HG02840 (cell line): ENCODE data around the gene ZBTB16.

Experiments
- ATAC-seq: cut with Tn5 transposase; IDR thresholded peaks from one replicate; pipeline ENCODE4 v1.9.1; 2021; ENCODE audit warnings: mild to moderate bottlenecking, moderate library complexity, moderate number of reproducible peaks; ENCODE audit not compliant: unreplicated experiment, low FRiP score

ZBTB16 gene

DNA sequence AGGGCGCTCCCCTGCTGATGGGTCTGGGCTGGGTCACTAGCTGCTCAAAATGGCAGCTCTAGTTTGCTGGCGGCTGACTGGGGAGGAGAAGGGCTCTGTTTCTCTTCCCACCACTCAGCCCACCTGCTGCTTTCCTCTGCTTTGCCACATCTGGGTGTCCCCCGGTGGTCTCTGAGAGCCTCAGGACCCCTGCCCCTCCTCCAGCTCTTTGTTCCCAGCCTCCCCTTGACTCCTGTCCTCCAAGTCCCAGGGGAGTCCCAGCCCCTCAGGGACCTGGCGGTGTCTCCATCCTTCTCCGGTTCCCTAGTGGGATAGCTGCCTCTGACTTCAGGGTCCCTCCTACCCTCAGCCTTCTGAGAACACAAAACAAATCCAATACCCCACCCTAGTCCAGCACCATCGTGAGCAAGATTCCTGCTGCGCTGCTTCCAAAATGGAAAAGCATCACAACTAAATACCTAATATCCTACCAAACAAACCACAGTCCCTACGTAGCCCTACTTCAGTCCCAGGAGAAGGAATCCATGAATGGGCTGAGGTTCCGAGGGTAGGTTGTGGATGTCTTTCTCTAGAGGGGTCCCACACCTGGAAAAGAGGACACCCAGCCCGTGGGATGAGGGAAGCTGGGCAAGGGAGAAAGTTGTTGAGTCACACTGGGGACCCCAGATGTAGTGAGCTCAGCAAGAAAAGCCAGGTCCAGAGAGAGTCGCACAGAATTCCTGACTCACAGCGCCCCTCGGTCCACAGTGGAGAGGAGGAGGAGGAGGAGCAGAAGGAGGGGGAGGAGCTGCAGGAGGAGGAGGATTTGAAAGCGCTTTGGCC, 191.7 kb downstream of the ZBTB16 start:
- no peak for ATAC-seq

DNA sequence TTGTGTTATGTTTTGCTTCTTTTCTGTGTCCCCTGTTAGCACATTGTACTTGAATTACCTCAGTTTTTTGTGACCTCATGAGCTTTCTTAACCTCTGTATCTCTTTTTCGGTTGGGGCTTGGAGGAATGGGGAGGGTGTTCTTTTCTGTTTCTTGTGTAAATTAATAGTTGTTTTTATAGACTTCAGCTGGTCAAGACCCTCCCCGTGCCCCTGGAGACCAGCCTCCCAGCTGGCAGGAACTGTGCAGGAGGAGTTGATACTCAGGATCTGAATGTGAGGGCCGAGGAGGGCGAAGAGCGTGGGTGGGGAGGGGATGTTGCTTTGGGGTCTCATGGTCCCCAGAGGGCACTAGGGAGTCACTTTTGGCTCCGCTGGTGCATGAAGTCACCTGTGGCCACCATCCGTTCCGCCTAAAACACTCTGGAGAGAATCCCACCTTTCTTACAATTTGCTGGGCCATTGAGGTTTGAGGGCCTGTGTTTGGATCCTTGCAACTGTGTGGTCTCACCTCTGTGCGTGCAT, 192.4 kb downstream of the ZBTB16 start:
- no peak for ATAC-seq

GRCh38 chr11:114252767-114253166, 193.3 kb downstream of the ZBTB16 start:
- no peak for ATAC-seq

- no peak for ATAC-seq
Observed at GRCh38 chr11:114253771-114254170, 194.3 kb downstream of the ZBTB16 start.

GRCh38 chr11:114254571-114255146, 195.1 kb downstream of the ZBTB16 start:
- no peak for ATAC-seq

DNA sequence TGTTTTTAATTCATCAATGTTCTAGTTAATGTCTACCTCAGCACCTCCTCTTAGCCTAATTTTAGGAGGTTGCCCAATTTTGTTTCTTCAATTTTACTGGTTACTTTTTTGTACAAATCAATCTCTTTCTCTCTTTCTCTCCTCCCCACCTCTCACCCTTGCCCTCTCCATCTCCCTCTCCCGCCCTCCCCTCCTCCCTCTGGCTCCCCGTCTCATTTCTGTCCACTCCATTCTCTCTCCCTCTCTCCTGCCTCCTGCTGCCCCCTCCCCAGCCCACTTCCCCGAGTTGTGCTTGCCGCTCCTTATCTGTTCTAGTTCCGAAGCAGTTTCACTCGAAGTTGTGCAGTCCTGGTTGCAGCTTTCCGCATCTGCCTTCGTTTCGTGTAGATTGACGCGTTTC, 195.8 kb downstream of the ZBTB16 start:
- no peak for ATAC-seq

- no peak for ATAC-seq
Observed at GRCh38 chr11:114256176-114256966, 196.9 kb downstream of the ZBTB16 start.

- no peak for ATAC-seq
Observed at GRCh38 chr11:114256967-114257286, 197.4 kb downstream of the ZBTB16 start.

- no peak for ATAC-seq
Observed at GRCh38 chr11:114257621-114258558, 198.4 kb downstream of the ZBTB16 start.

DNA sequence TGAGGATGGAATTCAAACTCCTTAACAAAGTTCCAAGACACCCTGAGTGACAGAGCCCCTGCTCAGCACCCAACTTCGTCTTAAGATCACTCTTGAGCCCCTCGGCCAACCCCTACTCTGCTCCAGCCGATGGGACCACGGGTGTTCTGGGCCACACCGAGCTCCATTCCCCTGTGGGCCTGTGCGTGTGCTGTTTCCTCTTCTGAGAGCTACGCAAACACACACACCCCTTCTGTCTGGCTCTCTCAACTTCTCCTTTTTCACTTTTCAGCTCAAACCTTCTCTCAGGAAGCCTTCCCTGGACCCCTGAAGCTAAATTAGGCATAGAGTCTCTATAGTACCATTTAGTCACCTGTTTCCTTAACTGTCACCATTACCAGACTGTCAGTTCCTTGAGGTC, 199.2 kb downstream of the ZBTB16 start:
- no peak for ATAC-seq

- ATAC-seq: no peak
Observed at GRCh38 chr11:114259124-114259526, 199.6 kb downstream of the ZBTB16 start.

GRCh38 chr11:114259551-114259983, 200.1 kb downstream of the ZBTB16 start:
- no peak for ATAC-seq

GRCh38 chr11:114260077-114260476, 200.6 kb downstream of the ZBTB16 start:
- ATAC-seq: no peak

DNA sequence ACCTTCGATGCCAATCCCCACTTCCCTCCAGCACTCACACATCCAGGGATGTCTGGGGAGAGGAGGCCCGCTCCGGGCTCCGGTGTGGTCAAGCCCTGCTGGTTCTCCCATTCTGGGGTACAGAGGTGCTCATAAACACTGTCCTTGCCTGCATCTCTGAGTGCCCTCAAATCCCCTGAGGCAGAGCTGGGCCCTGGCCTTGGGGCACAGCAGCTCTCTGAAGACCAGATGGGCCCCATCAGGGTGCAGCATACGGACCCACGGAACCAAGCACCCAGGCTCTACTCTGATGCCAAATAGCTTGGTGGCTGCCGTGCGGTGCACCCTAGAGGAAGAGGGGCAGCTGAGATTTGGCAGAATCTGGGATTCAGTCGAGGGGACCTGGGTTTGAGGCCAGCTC, 201.0 kb downstream of the ZBTB16 start:
- ATAC-seq: no peak

- no peak for ATAC-seq
Observed at GRCh38 chr11:114261791-114262190, 202.3 kb downstream of the ZBTB16 start.

GRCh38 chr11:114262681-114263512, 203.4 kb downstream of the ZBTB16 start:
- ATAC-seq: no peak

DNA sequence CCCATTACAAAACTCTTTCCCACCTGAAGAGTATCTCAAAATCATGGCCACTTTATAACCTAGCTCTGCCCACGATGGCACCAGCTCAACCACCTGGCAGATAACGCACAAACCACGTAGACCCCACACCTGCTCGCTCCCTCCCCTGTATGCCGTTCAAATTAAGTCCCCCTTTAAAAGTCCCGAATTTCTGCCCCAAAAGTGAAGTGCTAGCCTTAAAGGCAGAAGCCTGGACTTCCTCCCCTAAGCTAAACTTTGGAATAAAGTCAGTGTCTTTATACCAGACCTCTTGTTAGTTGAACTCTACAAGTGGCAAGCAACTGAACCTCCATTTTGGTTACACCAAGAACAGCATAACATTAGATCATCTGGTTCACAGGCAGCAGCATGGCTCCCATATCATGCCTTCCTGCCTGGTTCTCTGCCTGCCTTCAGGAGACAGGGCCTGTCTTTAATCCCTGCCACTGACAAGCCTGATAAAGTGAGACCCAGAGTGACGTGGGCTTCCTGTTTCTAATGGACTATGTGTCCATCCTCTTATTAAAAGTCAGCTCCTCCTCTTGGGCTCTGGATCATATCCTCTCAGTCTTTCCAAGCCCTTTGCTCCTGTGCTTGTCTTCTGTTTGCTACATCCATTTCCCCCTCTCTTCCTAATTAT, 204.1 kb downstream of the ZBTB16 start:
- no peak for ATAC-seq

- ATAC-seq: no peak
Observed at GRCh38 chr11:114264381-114264780, 204.9 kb downstream of the ZBTB16 start.
